H1 (cell line): ENCODE results near the gene F7. TPM values are rescaled to one million over a fixed set of nuclear protein-coding genes. Genes with fewer than 3 reads are reported as not detected.

Experiments
- CTCF ChIA-PET: fragments of 300-600 bp; sonication (Branson Sonifier 250); formaldehyde crosslinking; loops from one replicate; lab custom pipeline; 2021; ENCODE audit not compliant: partially characterized antibody; lab: Charles Lee
- POLR2A ChIA-PET: fragments of 300-600 bp; sonication (Branson Sonifier 250); formaldehyde crosslinking; loops from one replicate; lab custom pipeline; 2021; ENCODE audit warnings: inconsistent platforms; ENCODE audit not compliant: partially characterized antibody; lab: Charles Lee
- DNase-seq, 2 experiments: peaks; one replicate each; pipeline versions ENCODE4 v3.0.0 to v3.0.0-alpha.2; 2010 to 2022; ENCODE audit warnings: low spot score in 2 of 2, low read depth in 1 of 2, mixed read lengths in 1 of 2
- FAIRE-seq: peaks from 2 replicates; lab custom pipeline; 2011; peaks lifted over from hg19 to GRCh38; lab: Jason Lieb, UNC
- H2AFZ ChIP-seq: 2 replicates; pipeline ENCODE4 v1.8.1; 2012; ENCODE audit warnings: low read length, inconsistent platforms
- H2AK5ac ChIP-seq: 2 replicates; pipeline ENCODE4 v1.6.1; 2013; ENCODE audit warnings: low read depth, low read length
- H2BK120ac ChIP-seq: replicated peaks from 2 replicates; pipeline ENCODE3; 2013; ENCODE audit warnings: low read depth, low read length, inconsistent platforms
- H2BK12ac ChIP-seq: 2 replicates; pipeline ENCODE4 v1.6.1; 2013; ENCODE audit warnings: low read depth, low read length
- H2BK15ac ChIP-seq: 2 replicates; pipeline ENCODE4 v1.6.1; 2013; ENCODE audit warnings: low read length
- H2BK20ac ChIP-seq: 2 replicates; pipeline ENCODE4 v1.6.1; 2013; ENCODE audit warnings: low read length
- H2BK5ac ChIP-seq: 2 replicates; pipeline ENCODE4 v1.6.1; 2013; ENCODE audit warnings: low read depth, low read length
- H3K14ac ChIP-seq: 2 replicates; pipeline ENCODE4 v1.6.1; 2013; ENCODE audit warnings: inconsistent platforms; ENCODE audit not compliant: insufficient read length
- H3K18ac ChIP-seq: 2 replicates; pipeline ENCODE4 v1.6.1; 2013; ENCODE audit warnings: low read length; ENCODE audit errors: extremely low read depth
- H3K23ac ChIP-seq: 2 replicates; pipeline ENCODE4 v1.6.1; 2013; ENCODE audit warnings: inconsistent platforms; ENCODE audit not compliant: insufficient read length
- H3K23me2 ChIP-seq: 2 replicates; pipeline ENCODE4 v1.6.1; 2013; ENCODE audit warnings: low read depth, low read length
- H3K27ac ChIP-seq: 2 replicates; pipeline ENCODE4 v1.6.1; 2011; ENCODE audit warnings: low read depth, low read length, inconsistent platforms
- H3K27me3 ChIP-seq, 4 experiments: replicated peaks in 1 of 4; 1 replicate in 1 of 4; 2 replicates in 3 of 4; pipeline versions ENCODE4 v1.6.1 to v1.8.1; 2011 to 2013; ENCODE audit warnings: low read length in 3 of 4, mild to moderate bottlenecking in 3 of 4, inconsistent platforms in 2 of 4, mixed read lengths in 2 of 4, moderate library complexity in 1 of 4; ENCODE audit not compliant: control insufficient read depth in 3 of 4, insufficient read depth in 3 of 4; ENCODE audit errors: extremely low read depth in 1 of 4
- H3K36me3 ChIP-seq, 4 experiments: 2 replicates each; pipeline versions ENCODE4 v1.6.1 to v1.8.1; 2011 to 2013; ENCODE audit warnings: mild to moderate bottlenecking in 4 of 4, low read length in 3 of 4, moderate library complexity in 2 of 4, control low read depth in 1 of 4, inconsistent platforms in 1 of 4; ENCODE audit not compliant: insufficient read depth in 4 of 4, control insufficient read depth in 2 of 4
- H3K4ac ChIP-seq: replicated peaks from 2 replicates; pipeline ENCODE3; 2013; ENCODE audit warnings: low read length, low read depth, mixed read lengths, inconsistent platforms; ENCODE audit not compliant: insufficient read length
- H3K4me1 ChIP-seq, 4 experiments: replicated peaks in 1 of 4; 1 replicate in 1 of 4; 2 replicates in 3 of 4; pipeline versions ENCODE4 v1.6.1 to v1.8.1; 2011 to 2013; ENCODE audit warnings: low read length in 3 of 4, inconsistent platforms in 2 of 4, mixed read lengths in 1 of 4; ENCODE audit not compliant: insufficient read depth in 4 of 4, control insufficient read depth in 3 of 4
- H3K4me2 ChIP-seq, 2 experiments: 2 replicates each; pipeline versions ENCODE4 v1.6.1 to v1.8.1; 2011 to 2013; ENCODE audit warnings: low read depth in 2 of 2, low read length in 2 of 2, control low read depth in 1 of 2, inconsistent platforms in 1 of 2, mild to moderate bottlenecking in 1 of 2; ENCODE audit not compliant: insufficient read depth in 1 of 2
- H3K4me3 ChIP-seq, 4 experiments: fragments of 200-600, 300-600 bp in 1 of 4; sonication (generic), shearing (Covaris generic), sonication (Bioruptor Twin) in 1 of 4; 2 replicates each; pipeline versions ENCODE4 v1.5.1 to v1.8.1; 2011 to 2016; ENCODE audit warnings: low read length in 4 of 4, low read depth in 3 of 4, control low read depth in 2 of 4, inconsistent platforms in 2 of 4, mild to moderate bottlenecking in 2 of 4, mixed read lengths in 1 of 4, moderate library complexity in 1 of 4; ENCODE audit not compliant: insufficient read depth in 2 of 4; ENCODE audit errors: extremely low read depth in 1 of 4
- H3K56ac ChIP-seq: replicated peaks from 2 replicates; pipeline ENCODE3; 2013; ENCODE audit warnings: low read depth, mild to moderate bottlenecking, mixed read lengths, low read length, inconsistent platforms; ENCODE audit not compliant: insufficient read length
- H3K79me1 ChIP-seq: 2 replicates; pipeline ENCODE4 v1.6.1; 2013; ENCODE audit warnings: low read depth, low read length, control low read depth
- H3K79me2 ChIP-seq, 2 experiments: 2 replicates each; pipeline versions ENCODE4 v1.6.1 to v1.8.1; 2012 to 2013; ENCODE audit warnings: low read length in 2 of 2, mild to moderate bottlenecking in 2 of 2, inconsistent platforms in 1 of 2; ENCODE audit not compliant: insufficient read depth in 2 of 2, control insufficient read depth in 1 of 2
- H3K9ac ChIP-seq, 4 experiments: replicated peaks in 1 of 4; 1 replicate in 1 of 4; 2 replicates in 3 of 4; pipeline versions ENCODE4 v1.6.1 to v1.8.1; 2011 to 2013; ENCODE audit warnings: low read depth in 3 of 4, low read length in 3 of 4, control low read depth in 2 of 4, mild to moderate bottlenecking in 2 of 4, moderate library complexity in 2 of 4, inconsistent platforms in 1 of 4; ENCODE audit errors: extremely low read depth in 1 of 4
- H3K9me3 ChIP-seq, 2 experiments: 2 replicates each; pipeline versions ENCODE4 v1.6.1 to v1.8.1; 2012 to 2013; ENCODE audit warnings: mild to moderate bottlenecking in 2 of 2, moderate library complexity in 2 of 2, control low read depth in 1 of 2, inconsistent platforms in 1 of 2, low read depth in 1 of 2, low read length in 1 of 2, mixed read lengths in 1 of 2; ENCODE audit not compliant: insufficient read depth in 2 of 2
- H4K20me1 ChIP-seq, 2 experiments: replicated peaks in 1 of 2; 2 replicates each; pipeline versions ENCODE3 to v1.8.1; 2011 to 2013; ENCODE audit warnings: inconsistent platforms in 2 of 2, low read length in 2 of 2, mild to moderate bottlenecking in 1 of 2; ENCODE audit not compliant: insufficient read depth in 2 of 2, control insufficient read depth in 1 of 2
- H4K5ac ChIP-seq: 2 replicates; pipeline ENCODE4 v1.6.1; 2013; ENCODE audit warnings: low read length, low read depth, mixed read lengths, inconsistent platforms; ENCODE audit not compliant: insufficient read length
- H4K8ac ChIP-seq: 2 replicates; pipeline ENCODE4 v1.8.0; 2013; ENCODE audit warnings: mild to moderate bottlenecking, moderate library complexity, low read length, inconsistent platforms; ENCODE audit not compliant: insufficient read depth; ENCODE audit errors: extremely low read depth
- H4K91ac ChIP-seq: replicated peaks from 2 replicates; pipeline ENCODE3; 2013; ENCODE audit warnings: low read length, mixed read lengths, inconsistent platforms; ENCODE audit not compliant: insufficient read length
- EGR1 ChIP-seq: IDR thresholded peaks from 2 replicates; pipeline ENCODE4 v1.6.1; 2011; ENCODE audit warnings: low read depth, low read length, borderline replicate concordance
- GTF2F1 ChIP-seq: IDR thresholded peaks from 2 replicates; pipeline ENCODE4 v1.6.1; 2012; ENCODE audit warnings: low read depth, low read length, improper control_type of control experiment, borderline replicate concordance
- TCF12 ChIP-seq: IDR thresholded peaks from 2 replicates; pipeline ENCODE4 v1.6.1; 2011; ENCODE audit warnings: low read depth, mild to moderate bottlenecking, low read length
- WGBS, 2 experiments: shearing (Covaris generic) in 1 of 2; methylation state at CpG; one replicate each; pipeline versions ENCODE4 v1.1.6 to v1.1.7; 2013 to 2015; ENCODE audit warnings: low lambda C conversion rate in 2 of 2, mixed read lengths in 2 of 2, inconsistent platforms in 1 of 2, low coverage in 1 of 2, missing lambda C conversion rate in 1 of 2; ENCODE audit not compliant: insufficient replicate concordance in 2 of 2, insufficient coverage in 1 of 2, insufficient read length in 1 of 2; ENCODE audit errors: extremely low coverage in 1 of 2, missing lambda C conversion rate in 1 of 2; 5-methylcytosine and 5-hydroxymethylcytosine counted together
- polyA plus RNA-seq, 7 experiments: library from polyadenylated mRNA; depleted of rRNA in 3 of 7; stranded (reverse) in 5 of 7; unstranded in 2 of 7; fragments of >200 nt in 5 of 7; fragments of 200-250 nt in 2 of 7; gene quantifications; 1 replicate in 5 of 7; 2 replicates in 1 of 7; 4 replicates in 1 of 7; pipeline versions ENCODE4 v1.2.1 to v1.2.3, GENCODE V29; 2011 to 2013; ENCODE audit warnings: missing spikeins in 2 of 7, mixed read lengths in 2 of 7
- total RNA-seq: library from RNA; stranded (reverse); fragmentation: NEBNext Ultra II Directional; extraction: Animal tissue kit (Norgen Biotek cat#: 25700); gene quantifications from 2 replicates; pipeline ENCODE4 v1.2.1, GENCODE V29; 2021

Gene F7
- total and polyA plus RNA-seq, 2 of the 8 experiments (the other 6 are each of a cell fraction or from before 2014, with no cell fraction given): 0.43 to 0.98 TPM

- POLR2A ChIA-PET: interaction anchor here (0.8 to 3.1 kb wide), 2 partner anchors 9 to 20 kb away, joined by 3 to 14 read pairs; partner anchors contain the start of gene F7
- Histone ChIP-seq H3K14ac (no peak overlapping the region), H3K36me3 (no peaks in the 10 kb centered on the region; a peak in 1 of 8 replicates), H2BK15ac (no peak overlapping the region), H3K9ac (no peak overlapping the region), H3K27me3 (no peaks in the 10 kb centered on the region), H3K56ac (no peak overlapping the region), H3K79me1 (no peaks in the 10 kb centered on the region; the same call in 1 of the 2 replicates), H3K4me2 (no peak overlapping the region), H2BK12ac (no peak overlapping the region), H2AK5ac (no peak overlapping the region), H3K4me3 (no peak overlapping the region), H3K79me2 (no peaks in the 10 kb centered on the region), H3K18ac (no peak overlapping the region), H4K20me1 (peaks cover 0 to 1% of the 10 kb centered on the region in 2 experiments), H2BK120ac (no peak overlapping the region), H3K23me2 (no peaks in the 10 kb centered on the region), H3K9me3 (no peaks in the 10 kb centered on the region), H3K27ac (no peak overlapping the region), H2BK5ac (no peak overlapping the region), H4K5ac (no peak overlapping the region), H3K4me1 (no peaks in the 10 kb centered on the region; a peak in 1 of 7 replicates), H2AFZ (no peak overlapping the region), H4K8ac (peak overlapping the region; percentile 68; the same call in 1 of the 2 replicates), H3K4ac (no peak overlapping the region), H3K23ac (no peak overlapping the region), H4K91ac (no peak overlapping the region), H2BK20ac (no peak overlapping the region)
- no peak for DNase-seq
- WGBS, 2 experiments: 91% methylated on average over 54 of the region's 61 CpGs; no CpG with 5 or more reads in 1 of the 2 experiments
- CTCF ChIA-PET: interaction anchor here (1.0 to 3.5 kb wide), 4 partner anchors 9 to 42 kb away, joined by 3 to 30 read pairs (median 4); partner anchors contain the start of gene F10
- FAIRE-seq: no peak
- TF ChIP-seq EGR1 (no peak), TCF12 (no peak), GTF2F1 (no peak)
Measured at GRCh38 chr13:113096052-113096744, 9.4 kb upstream of the F7 start.
